ENCODE measurements around the gene RBM7.
A peak's percentile ranks its signal among the peaks of the same experiment; 100 is the strongest.

RBM7 gene

GRCh38 chr11:114401311-114401710, 845 bp downstream of the RBM7 start:
- peak overlapping the region; percentile 93 for H3K4me3 ChIP-seq (replicated peaks; ENCODE audit: low read depth, low read length)
- TF ChIP-seq CTCF (IDR thresholded peaks at IDR 0.05; ENCODE audit: low read depth, low read length, missing control alignments), result no peak
- no peak for DNase-seq (ENCODE audit: extremely low read depth, low read depth)

- no peak overlapping the region for H3K4me3 ChIP-seq (replicated peaks; ENCODE audit: low read depth, low read length)
- no peak for DNase-seq (ENCODE audit: extremely low read depth, low read depth)
- TF ChIP-seq CTCF (IDR thresholded peaks at IDR 0.05; ENCODE audit: low read depth, low read length, missing control alignments), result no peak
These were observed 12.5 kb downstream of the RBM7 start for GRCh38 chr11:114412946-114413345.

GRCh38 chr11:114413958-114414357, 13.5 kb downstream of the RBM7 start:
- DNase-seq (ENCODE audit: extremely low read depth, low read depth), result no peak
- H3K4me3 ChIP-seq (replicated peaks; ENCODE audit: low read depth, low read length), result no peak overlapping the region
- TF ChIP-seq CTCF (IDR thresholded peaks at IDR 0.05; ENCODE audit: low read depth, low read length, missing control alignments), result no peak

GRCh38 chr11:114416441-114416961, 16.0 kb downstream of the RBM7 start:
- no peak for TF ChIP-seq CTCF (IDR thresholded peaks at IDR 0.05; ENCODE audit: low read depth, low read length, missing control alignments)
- DNase-seq (ENCODE audit: extremely low read depth, low read depth), result no peak
- no peak overlapping the region for H3K4me3 ChIP-seq (replicated peaks; ENCODE audit: low read depth, low read length)

- H3K4me3 ChIP-seq (replicated peaks; ENCODE audit: low read depth, low read length), result no peak overlapping the region
- DNase-seq (ENCODE audit: extremely low read depth, low read depth), result no peak
- TF ChIP-seq CTCF (IDR thresholded peaks at IDR 0.05; ENCODE audit: low read depth, low read length, missing control alignments), result no peak
These were observed 25.8 kb downstream of the RBM7 start for GRCh38 chr11:114426280-114426679.

- H3K4me3 ChIP-seq (replicated peaks; ENCODE audit: low read depth, low read length), result no peak overlapping the region
- TF ChIP-seq CTCF (IDR thresholded peaks at IDR 0.05; ENCODE audit: low read depth, low read length, missing control alignments), result no peak
- no peak for DNase-seq (ENCODE audit: extremely low read depth, low read depth)
These were observed 29.8 kb downstream of the RBM7 start for GRCh38 chr11:114430290-114430689.

GRCh38 chr11:114432893-114433292, 32.4 kb downstream of the RBM7 start:
- no peak for TF ChIP-seq CTCF (IDR thresholded peaks at IDR 0.05; ENCODE audit: low read depth, low read length, missing control alignments)
- H3K4me3 ChIP-seq (replicated peaks; ENCODE audit: low read depth, low read length), result no peak overlapping the region
- no peak for DNase-seq (ENCODE audit: extremely low read depth, low read depth)

All from HFF-Myc (cell line).